K562 (cell line): ENCODE data around the gene MAD1L1.

ENCODE experiments used
- CTCF ChIP-seq, 3 experiments: IDR thresholded peaks in 2 of 3; conservative IDR thresholded peaks in 1 of 3; 2 replicates each; pipeline ENCODE4 v1.5.1; 2011 to 2012; ENCODE audit warnings: low read length in 3 of 3, mild to moderate bottlenecking in 3 of 3, control low read depth in 2 of 3, improper control_type of control experiment in 1 of 3, inconsistent platforms in 1 of 3, low read depth in 1 of 3, mixed read lengths in 1 of 3, moderate library complexity in 1 of 3; ENCODE audit not compliant: insufficient read depth in 2 of 3
- GABPA ChIP-seq: fragments of 200-800 bp; sonication (Bioruptor generic); conservative IDR thresholded peaks from 2 replicates; pipeline ENCODE4 v1.6.1; 2016; ENCODE audit warnings: low read depth, missing genetic modification characterization, missing compliant biosample characterization
- HDAC3 ChIP-seq: fragments of 450-650 bp; IDR thresholded peaks from 2 replicates; pipeline ENCODE4 v1.6.1; 2018; ENCODE audit warnings: borderline replicate concordance, mild to moderate bottlenecking, moderate library complexity; ENCODE audit not compliant: partially characterized antibody
- JUN ChIP-seq, 2 experiments: sonication (generic) in 1 of 2; formaldehyde crosslinking in 1 of 2; IDR thresholded peaks; 2 replicates each; pipeline versions ENCODE4 v1.6.1 to v1.8.0; 2012 to 2022; ENCODE audit warnings: borderline replicate concordance in 2 of 2, mild to moderate bottlenecking in 2 of 2, improper control_type of control experiment in 1 of 2, low read depth in 1 of 2, low read length in 1 of 2, missing genetic modification reagents in 1 of 2
- MXD1 ChIP-seq: fragments of 250-450 bp; sonication (Bioruptor Pico); IDR thresholded peaks from 2 replicates; pipeline ENCODE4 v1.8.0; 2021; ENCODE audit warnings: borderline replicate concordance, mild to moderate bottlenecking, moderate library complexity; ENCODE audit not compliant: poor library complexity, severe bottlenecking
- RBM34 ChIP-seq: fragments of 200-400 bp; formaldehyde crosslinking; IDR thresholded peaks from 2 replicates; pipeline ENCODE4 v1.6.1; 2018; ENCODE audit warnings: low read length, borderline replicate concordance; ENCODE audit not compliant: insufficient read depth
- REST ChIP-seq, 2 experiments: fragments of 450-650 bp; formaldehyde crosslinking in 1 of 2; IDR thresholded peaks; 2 replicates each; pipeline versions ENCODE4 v1.4.0 to v1.6.1; 2014 to 2020; ENCODE audit warnings: mild to moderate bottlenecking in 2 of 2, borderline replicate concordance in 1 of 2, low read depth in 1 of 2
- TBP ChIP-seq: optimal IDR thresholded peaks from 2 replicates; pipeline ENCODE3; 2011; ENCODE audit warnings: low read depth, low read length, improper control_type of control experiment
- TOE1 ChIP-seq, 2 experiments: fragments of 450-650 bp in 1 of 2; sonication (generic) in 1 of 2; formaldehyde crosslinking in 1 of 2; IDR thresholded peaks; 2 replicates each; pipeline versions ENCODE4 v1.7.1 to v1.8.0; 2016 to 2022; ENCODE audit warnings: borderline replicate concordance in 2 of 2, mild to moderate bottlenecking in 2 of 2, antibody characterized with exemption in 1 of 2, inconsistent platforms in 1 of 2, low read depth in 1 of 2, missing genetic modification reagents in 1 of 2, moderate library complexity in 1 of 2
- ZFP36 ChIP-seq: fragments of 150-350 bp; IDR thresholded peaks from 2 replicates; pipeline ENCODE4 v1.6.1; 2018; ENCODE audit warnings: low read length, low read depth; ENCODE audit not compliant: partially characterized antibody
- ZKSCAN1 ChIP-seq: fragments of 150-350 bp; IDR thresholded peaks from 2 replicates; pipeline ENCODE4 v1.6.1; 2016; ENCODE audit warnings: low read depth, low read length
- ZNF121 ChIP-seq: sonication (generic); formaldehyde crosslinking; conservative IDR thresholded peaks from 2 replicates; pipeline ENCODE4 v1.8.0; 2022; ENCODE audit warnings: missing genetic modification reagents
- ZNF592 ChIP-seq: fragments of 450-650 bp; IDR thresholded peaks from 2 replicates; pipeline ENCODE4 v1.6.1; 2017; ENCODE audit warnings: antibody characterized with exemption, mild to moderate bottlenecking

- TF ChIP-seq ZNF592: peak; percentile 55; the same call in 1 of the 2 replicates
- no peak for TF ChIP-seq REST (IDR thresholded peaks at IDR 0.05; ENCODE audit: borderline replicate concordance)
- no peak for TF ChIP-seq REST (CRISPR knock-in tag; IDR thresholded peaks at IDR 0.05; ENCODE audit: low read depth)
- TF ChIP-seq CTCF (IDR thresholded peaks at IDR 0.05 in 2 of 3, conservative IDR thresholded peaks at IDR 0.05 in 1 of 3; ENCODE audit: insufficient read depth in 2 of 3, low read depth in 1 of 3, low read length in 3 of 3): no peak
- peak; percentile 68; the same call in 1 of the 2 replicates for TF ChIP-seq JUN (IDR thresholded peaks at IDR 0.05; ENCODE audit: borderline replicate concordance, low read depth, low read length)
- TF ChIP-seq JUN (CRISPR knock-in tag; IDR thresholded peaks at IDR 0.05; ENCODE audit: borderline replicate concordance): no peak
- TF ChIP-seq RBM34: no peak
- no peak for TF ChIP-seq GABPA (tag)
- no peak for TF ChIP-seq ZNF121 (CRISPR knock-in tag)
- no peak for TF ChIP-seq TBP
- TF ChIP-seq HDAC3: no peak
- TF ChIP-seq ZKSCAN1: no peak
- no peak for TF ChIP-seq TOE1 (IDR thresholded peaks at IDR 0.05; ENCODE audit: borderline replicate concordance)
- no peak for TF ChIP-seq TOE1 (CRISPR knock-in tag; IDR thresholded peaks at IDR 0.05; ENCODE audit: borderline replicate concordance, low read depth)
- TF ChIP-seq MXD1 (CRISPR knock-in tag): no peak
- TF ChIP-seq ZFP36: peak; percentile 86
Measured at GRCh38 chr7:2018569-2019460, 213.9 kb downstream of the MAD1L1 start.
